H9 (cell line): ENCODE results near the gene ATE1. TPM values are rescaled to one million over a fixed set of nuclear protein-coding genes. Genes with fewer than 3 reads are reported as not detected.

Source experiments
- DNase-seq: peaks from one replicate; pipeline ENCODE4 v3.0.0-alpha.2; 2017
- H2AFZ ChIP-seq: one replicate; pipeline ENCODE4 v1.6.1; 2013; ENCODE audit warnings: mild to moderate bottlenecking, low read length, control low read depth, moderate library complexity
- H2AK5ac ChIP-seq: 2 replicates; pipeline ENCODE4 v1.6.1; 2013; ENCODE audit warnings: low read length, control low read depth, mixed read lengths; ENCODE audit not compliant: insufficient read length
- H2BK120ac ChIP-seq: one replicate; pipeline ENCODE4 v1.6.1; 2013; ENCODE audit warnings: low read depth, mild to moderate bottlenecking, low read length, control low read depth, inconsistent platforms; ENCODE audit not compliant: poor library complexity, severe bottlenecking
- H2BK12ac ChIP-seq: 2 replicates; pipeline ENCODE4 v1.6.1; 2013; ENCODE audit warnings: low read length, control low read depth, mixed read lengths, low read depth; ENCODE audit not compliant: insufficient read length
- H2BK15ac ChIP-seq: 2 replicates; pipeline ENCODE4 v1.6.1; 2013; ENCODE audit warnings: low read depth, low read length, control low read depth
- H2BK20ac ChIP-seq: one replicate; pipeline ENCODE4 v1.6.1; 2013; ENCODE audit warnings: low read depth, mild to moderate bottlenecking, low read length, control low read depth, inconsistent platforms; ENCODE audit not compliant: poor library complexity, severe bottlenecking
- H2BK5ac ChIP-seq: 2 replicates; pipeline ENCODE4 v1.6.1; 2013; ENCODE audit warnings: low read length, control low read depth, mixed read lengths; ENCODE audit not compliant: insufficient read length
- H3K14ac ChIP-seq: 2 replicates; pipeline ENCODE4 v1.6.1; 2013; ENCODE audit warnings: low read length, control low read depth; ENCODE audit not compliant: insufficient read depth
- H3K18ac ChIP-seq: 2 replicates; pipeline ENCODE4 v1.6.1; 2013; ENCODE audit warnings: low read depth, mild to moderate bottlenecking, mixed read lengths, low read length, control low read depth; ENCODE audit not compliant: insufficient read length
- H3K23ac ChIP-seq: 2 replicates; pipeline ENCODE4 v1.6.1; 2013; ENCODE audit warnings: low read length, control low read depth, mixed read lengths, low read depth; ENCODE audit not compliant: insufficient read length
- H3K23me2 ChIP-seq: 2 replicates; pipeline ENCODE4 v1.6.1; 2013; ENCODE audit warnings: low read depth, mild to moderate bottlenecking, mixed read lengths, low read length, control low read depth; ENCODE audit not compliant: insufficient read length, poor library complexity, severe bottlenecking
- H3K27ac ChIP-seq: 2 replicates; pipeline ENCODE4 v1.5.1; 2013; ENCODE audit warnings: low read length, control low read depth, mixed read lengths, low read depth; ENCODE audit not compliant: insufficient read length
- H3K27me3 ChIP-seq: 2 replicates; pipeline ENCODE4 v1.6.1; 2013; ENCODE audit warnings: low read length, control low read depth, inconsistent platforms; ENCODE audit not compliant: insufficient read depth
- H3K4ac ChIP-seq: 2 replicates; pipeline ENCODE4 v1.6.1; 2013; ENCODE audit warnings: low read depth, mild to moderate bottlenecking, control low read depth, inconsistent platforms, low read length, moderate library complexity
- H3K4me1 ChIP-seq: 2 replicates; pipeline ENCODE4 v1.6.1; 2013; ENCODE audit warnings: low read length, control low read depth, inconsistent platforms; ENCODE audit not compliant: insufficient read depth
- H3K4me2 ChIP-seq: 2 replicates; pipeline ENCODE4 v1.6.1; 2013; ENCODE audit warnings: low read length, control low read depth, mixed read lengths; ENCODE audit not compliant: insufficient read length, insufficient read depth
- H3K56ac ChIP-seq: 2 replicates; pipeline ENCODE4 v1.6.1; 2013; ENCODE audit warnings: low read depth, mild to moderate bottlenecking, mixed read lengths, low read length, control low read depth; ENCODE audit not compliant: insufficient read length
- H3K79me1 ChIP-seq: 2 replicates; pipeline ENCODE4 v1.6.1; 2013; ENCODE audit warnings: low read depth, mild to moderate bottlenecking, moderate library complexity, low read length, control low read depth, inconsistent platforms; ENCODE audit not compliant: insufficient read depth, poor library complexity, severe bottlenecking
- H3K79me2 ChIP-seq: 2 replicates; pipeline ENCODE4 v1.6.1; 2013; ENCODE audit warnings: low read length, control low read depth, inconsistent platforms; ENCODE audit not compliant: insufficient read depth
- H3K9ac ChIP-seq: 2 replicates; pipeline ENCODE4 v1.6.1; 2013; ENCODE audit warnings: low read length, control low read depth, mixed read lengths; ENCODE audit not compliant: insufficient read length; ENCODE audit errors: extremely low read depth
- H3K9me3 ChIP-seq: one replicate; pipeline ENCODE4 v1.6.1; 2013; ENCODE audit warnings: low read depth, low read length, inconsistent platforms; ENCODE audit not compliant: control insufficient read depth
- H3T11ph ChIP-seq: one replicate; pipeline ENCODE4 v1.6.1; 2013; ENCODE audit warnings: mild to moderate bottlenecking, low read length, control low read depth, inconsistent platforms
- H4K20me1 ChIP-seq: one replicate; pipeline ENCODE4 v1.6.1; 2013; ENCODE audit not compliant: control insufficient read depth, insufficient read length, insufficient read depth
- H4K5ac ChIP-seq: 2 replicates; pipeline ENCODE4 v1.6.1; 2013; ENCODE audit warnings: low read depth, mild to moderate bottlenecking, mixed read lengths, low read length, control low read depth; ENCODE audit not compliant: insufficient read length
- H4K8ac ChIP-seq: replicated peaks from 2 replicates; pipeline ENCODE4 v1.6.1; 2013; ENCODE audit warnings: low read length, control low read depth, mixed read lengths, low read depth; ENCODE audit not compliant: insufficient read length
- H4K91ac ChIP-seq: 2 replicates; pipeline ENCODE4 v1.6.1; 2013; ENCODE audit warnings: low read depth, mild to moderate bottlenecking, moderate library complexity, mixed read lengths, low read length, control low read depth; ENCODE audit not compliant: insufficient read length
- H3K27ac Mint-ChIP-seq, 3 experiments: 2 replicates in 2 of 3; 3 replicates in 1 of 3; pipeline ENCODE4 v1.8.0; 2020 to 2021; ENCODE audit warnings: mixed read lengths in 3 of 3, mild to moderate bottlenecking in 1 of 3, moderate library complexity in 1 of 3
- H3K27me3 Mint-ChIP-seq: 2 replicates; pipeline ENCODE4 v1.8.0; 2021; ENCODE audit warnings: low read depth, mild to moderate bottlenecking, moderate library complexity, mixed read lengths
- H3K36me3 Mint-ChIP-seq, 3 experiments: 2 replicates in 2 of 3; 3 replicates in 1 of 3; pipeline ENCODE4 v1.8.0; 2020 to 2021; ENCODE audit warnings: low read depth in 3 of 3, mixed read lengths in 3 of 3; ENCODE audit not compliant: insufficient read depth in 1 of 3
- H3K4me1 Mint-ChIP-seq, 2 experiments: 2 replicates each; pipeline ENCODE4 v1.8.0; 2020; ENCODE audit warnings: mixed read lengths in 2 of 2
- H3K4me3 Mint-ChIP-seq, 2 experiments: 2 replicates in 1 of 2; 3 replicates in 1 of 2; pipeline ENCODE4 v1.8.0; 2020 to 2021; ENCODE audit warnings: mild to moderate bottlenecking in 2 of 2, mixed read lengths in 2 of 2, moderate library complexity in 1 of 2
- H3K9me3 Mint-ChIP-seq, 2 experiments: 2 replicates in 1 of 2; 3 replicates in 1 of 2; pipeline ENCODE4 v1.8.0; 2020; ENCODE audit warnings: mild to moderate bottlenecking in 2 of 2, mixed read lengths in 2 of 2, moderate library complexity in 1 of 2
- CTCF ChIP-seq: fragments of 200-600 bp; sonication (generic); conservative IDR thresholded peaks from 3 replicates; pipeline ENCODE4 v1.8.0; 2021; ENCODE audit warnings: antibody characterized with exemption, mild to moderate bottlenecking
- WGBS: extraction: QIAGEN DNeasy Blood & Tissue Kit; methylation state at CpG from one replicate; pipeline ENCODE4 v1.1.7; 2013; ENCODE audit warnings: missing lambda C conversion rate, low lambda C conversion rate, mixed read lengths; ENCODE audit not compliant: insufficient read length; ENCODE audit errors: extremely low coverage; 5-methylcytosine and 5-hydroxymethylcytosine counted together
- total RNA-seq: library from RNA; stranded (reverse); gene quantifications from 2 replicates; pipeline ENCODE4 v1.2.1, GENCODE V29; 2021

ATE1 gene
- total RNA-seq, 1 experiment from 2014 or later, result 29.0 TPM

GRCh38 chr10:121886997-121887622, 40.7 kb downstream of the ATE1 start:
- peak; percentile 75 for DNase-seq
- H3K18ac ChIP-seq, result no peak overlapping the region
- no peak overlapping the region for H3K4ac ChIP-seq
- H2BK15ac ChIP-seq, result no peak overlapping the region
- H3K23ac ChIP-seq, result no peak overlapping the region
- H4K91ac ChIP-seq, result no peak overlapping the region
- H3K4me1 Mint-ChIP-seq, result peaks cover 23 to 25% of the 10 kb centered on the region in 2 experiments
- no peak overlapping the region for H3K14ac ChIP-seq
- H3K4me3 Mint-ChIP-seq, result no peak overlapping the region
- H3T11ph ChIP-seq, result no peak overlapping the region
- H3K79me1 ChIP-seq, result no peaks in the 10 kb centered on the region
- H2AK5ac ChIP-seq, result no peak overlapping the region
- no peaks in the 10 kb centered on the region for H3K23me2 ChIP-seq
- WGBS, result no CpG with 5 or more reads among the region's 7 CpGs
- peaks cover 0 to 15% (median 7%) of the 10 kb centered on the region in 3 experiments; a peak in 4 of 7 replicates for H3K36me3 Mint-ChIP-seq
- H3K56ac ChIP-seq, result no peak overlapping the region
- H4K8ac ChIP-seq, result no peak overlapping the region
- H3K4me2 ChIP-seq, result no peak overlapping the region
- no peak overlapping the region for H3K9ac ChIP-seq
- H4K5ac ChIP-seq, result no peak overlapping the region
- no peak overlapping the region for H2BK12ac ChIP-seq
- peak; percentile 94 for TF ChIP-seq CTCF
- H3K27ac Mint-ChIP-seq, result peak overlapping the region in 2 of 3 experiments; percentile 23 to 36; a peak in 1 of 7 replicates
- no peak overlapping the region for H3K27ac ChIP-seq
- H3K4me1 ChIP-seq, result no peaks in the 10 kb centered on the region
- H3K9me3 ChIP-seq, result no peaks in the 10 kb centered on the region
- no peaks in the 10 kb centered on the region for H3K27me3 Mint-ChIP-seq
- H2BK20ac ChIP-seq, result no peak overlapping the region
- H2BK5ac ChIP-seq, result no peak overlapping the region
- H2AFZ ChIP-seq, result no peak overlapping the region
- no peak overlapping the region for H2BK120ac ChIP-seq
- no peaks in the 10 kb centered on the region for H3K79me2 ChIP-seq
- H3K27me3 ChIP-seq, result no peaks in the 10 kb centered on the region
- H3K9me3 Mint-ChIP-seq, result no peaks in the 10 kb centered on the region
- H4K20me1 ChIP-seq, result no peaks in the 10 kb centered on the region
